A549 treated with AZD2906 at 1 μM for 4 hours (cell line): ENCODE data around the gene EEF1AKMT4. TPM values are rescaled to one million over a fixed set of nuclear protein-coding genes. Genes with fewer than 3 reads are reported as not detected.

Experiments used
- total RNA-seq: library from RNA; stranded (reverse); fragments of 200-300 nt; extraction: Qiagen RNA extraction; gene quantifications from 5 replicates; pipeline ENCODE4 v1.2.3, GENCODE V29; 2022

EEF1AKMT4 gene
- total RNA-seq, result 8.3 to 12.9 TPM (median 11.7 TPM) in 5 replicates

DNA sequence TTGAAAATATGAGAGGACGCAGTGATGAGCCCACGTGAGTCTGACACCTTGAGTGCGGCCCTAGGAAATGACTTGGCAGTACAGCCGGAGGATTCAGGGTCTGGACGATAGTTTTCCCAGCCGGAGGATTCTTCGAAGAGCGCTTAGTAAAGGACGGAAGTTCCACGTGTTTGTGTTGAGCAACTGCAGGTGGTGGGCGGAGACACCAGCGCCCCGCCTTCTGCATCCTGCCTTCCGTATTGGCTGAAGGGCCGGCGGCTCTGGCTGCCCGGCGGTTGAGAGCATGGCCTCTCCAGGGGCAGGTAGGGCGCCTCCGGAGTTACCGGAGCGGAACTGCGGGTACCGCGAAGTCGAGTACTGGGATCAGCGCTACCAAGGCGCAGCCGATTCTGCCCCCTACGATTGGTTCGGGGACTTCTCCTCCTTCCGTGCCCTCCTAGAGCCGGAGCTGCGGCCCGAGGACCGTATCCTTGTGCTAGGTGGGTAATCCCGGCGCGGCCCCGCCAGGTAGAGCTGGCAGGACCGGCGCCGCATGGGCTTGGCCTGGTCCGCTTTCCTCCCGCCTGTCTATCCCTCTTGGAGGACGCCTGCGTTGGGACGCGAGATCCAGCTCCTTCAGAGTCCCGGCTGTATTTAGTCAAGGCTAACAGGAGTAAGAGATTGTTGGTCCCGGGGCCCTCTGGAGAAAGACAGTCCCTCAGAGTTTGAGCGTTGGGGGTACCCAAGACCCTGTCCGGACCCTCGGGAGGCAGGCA, at the start of gene EEF1AKMT4:
Gene EEF1AKMT4, plus strand, starts transcription at position 261 of the 755 bp plus-strand sequence. Its CDS starts 23 bp downstream, at position 284.

DNA sequence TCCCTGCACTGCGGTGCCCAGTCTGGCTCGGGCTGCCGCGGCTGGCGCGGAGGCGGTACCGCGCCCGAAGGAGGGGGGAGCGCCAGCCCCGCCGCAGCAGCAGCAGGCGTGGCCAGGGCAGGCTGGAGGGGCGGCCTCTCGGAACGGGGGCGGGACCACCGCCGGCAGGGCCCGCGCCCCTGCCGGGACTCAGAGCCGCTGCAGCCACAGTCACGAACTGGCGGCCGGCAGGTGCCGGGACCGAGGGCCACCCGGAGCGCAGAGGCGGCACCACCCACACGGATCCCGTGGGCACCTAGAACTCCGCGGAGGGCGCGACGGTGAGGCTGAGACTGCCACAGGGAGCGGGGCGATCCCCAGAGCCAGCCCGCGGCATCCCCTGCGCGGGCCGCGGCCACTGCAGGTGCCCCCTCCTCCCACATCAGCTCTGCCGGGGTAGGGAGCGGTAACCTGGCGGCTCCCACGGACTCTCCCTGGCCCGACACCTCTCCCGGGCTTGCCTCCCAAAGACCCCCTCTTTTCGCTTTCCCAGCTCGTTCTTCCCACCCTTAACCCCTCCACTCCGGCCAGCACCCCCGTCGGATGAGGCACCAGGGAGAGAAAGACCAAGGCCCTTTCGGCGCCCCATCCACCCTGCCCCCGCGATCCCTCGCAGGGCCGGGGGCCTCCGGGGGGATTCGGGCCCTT, 19.9 kb upstream of the EEF1AKMT4 start, which contains the start of gene VWA5B2:
Gene VWA5B2, plus strand, starts transcription at position 192 of the 687 bp plus-strand sequence. CDS start 944 bp downstream, outside the sequence.

GRCh38 chr3:184248454-184249411, 739 bp upstream of the EEF1AKMT4 start, which contains the start of gene ALG3:
Gene ALG3, minus strand, starts transcription at chr3:184248962. Its CDS starts 22 bp downstream, at chr3:184248940.

DNA sequence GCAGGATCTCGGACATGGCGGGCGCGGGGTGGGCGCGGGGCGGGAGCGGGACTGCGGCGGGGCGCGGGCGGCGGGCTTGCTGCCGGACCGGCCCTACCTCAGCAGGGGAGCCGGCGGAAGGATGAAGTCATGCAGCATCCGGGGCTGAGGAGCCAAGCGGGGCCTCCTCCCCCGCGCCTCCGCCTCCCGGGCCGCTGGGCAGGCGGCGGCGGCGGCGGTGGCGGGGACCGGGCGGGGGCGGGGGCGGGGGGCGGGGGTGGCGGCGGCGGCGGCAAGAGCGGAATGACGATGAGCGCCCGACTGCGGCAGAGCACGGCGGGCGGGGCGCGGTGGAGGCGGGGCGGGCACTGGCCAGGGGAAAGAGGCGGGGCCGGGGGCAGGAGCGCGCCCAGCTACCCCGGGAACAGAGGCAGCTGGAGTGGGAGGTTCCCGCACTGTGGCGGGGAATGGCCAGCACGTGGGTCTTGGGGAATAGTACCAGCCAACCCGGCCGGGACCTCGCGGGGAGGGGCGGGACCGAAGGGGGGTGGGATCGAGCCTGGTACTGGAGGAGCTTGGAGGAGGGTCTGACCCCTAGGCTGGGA, 11.9 kb downstream of the EEF1AKMT4 start, which contains the start of gene CAMK2N2:
Gene CAMK2N2, minus strand, starts transcription at position 284 of the 584 bp plus-strand sequence. Its CDS starts 268 bp downstream, at position 16.

GRCh38 chr3:184275961-184276910, 26.8 kb downstream of the EEF1AKMT4 start, which contains the start of gene ECE2:
Gene ECE2, plus strand, starts transcription at chr3:184276022. Its CDS starts 132 bp downstream, at chr3:184276154.

GRCh38 chr3:184298759-184299487, 49.5 kb downstream of the EEF1AKMT4 start, which contains the start of gene PSMD2:
Gene PSMD2, plus strand, starts transcription at chr3:184299241. Its CDS starts 26 bp downstream, at chr3:184299267.

Other genes with a start within 250 kb of the EEF1AKMT4 start
- gene ABCC5, start 231.8 kb upstream of the EEF1AKMT4 start, total RNA-seq, result 13.6 to 17.5 TPM (median 14.5 TPM) in 5 replicates
- gene HTR3D, start 217.9 kb upstream of the EEF1AKMT4 start, total RNA-seq, result not detected in 5 replicates
- gene HTR3C, start 196.6 kb upstream of the EEF1AKMT4 start, total RNA-seq, result not detected in 5 replicates
- not detected in 5 replicates for gene HTR3E, start 152.6 kb upstream of the EEF1AKMT4 start, total RNA-seq
- 26.0 to 28.5 TPM (median 26.6 TPM) in 5 replicates for gene EIF2B5, start 114.3 kb upstream of the EEF1AKMT4 start, total RNA-seq
- 18.1 to 27.6 TPM (median 23.0 TPM) in 5 replicates for gene DVL3, start 94.3 kb upstream of the EEF1AKMT4 start, total RNA-seq
- gene AP2M1, start 74.8 kb upstream of the EEF1AKMT4 start, total RNA-seq, result 297 to 312 TPM (median 301 TPM) in 5 replicates
- gene ABCF3, start 63.5 kb upstream of the EEF1AKMT4 start, total RNA-seq, result 33.1 to 36.6 TPM (median 33.7 TPM) in 5 replicates
- 0.29 to 0.55 TPM (median 0.36 TPM) in 5 replicates for gene VWA5B2, start 20.1 kb upstream of the EEF1AKMT4 start, total RNA-seq
- gene ALG3, start 710 bp upstream of the EEF1AKMT4 start, total RNA-seq, result 56.4 to 80.3 TPM (median 74.4 TPM) in 5 replicates
- gene CAMK2N2, start 11.9 kb downstream of the EEF1AKMT4 start, total RNA-seq, result 0.69 to 1.8 TPM (median 1.4 TPM) in 5 replicates
- gene ECE2, start 26.4 kb downstream of the EEF1AKMT4 start, total RNA-seq, result not detected in 5 replicates
- gene PSMD2, start 49.6 kb downstream of the EEF1AKMT4 start, total RNA-seq, result 266 to 403 TPM (median 288 TPM) in 5 replicates
- gene EIF4G1, start 64.9 kb downstream of the EEF1AKMT4 start, total RNA-seq, result 243 to 270 TPM (median 254 TPM) in 5 replicates
- 9.6 to 12.5 TPM (median 11.3 TPM) in 5 replicates for gene FAM131A, start 87.9 kb downstream of the EEF1AKMT4 start, total RNA-seq
- 3.8 to 5.6 TPM (median 5.0 TPM) in 5 replicates for gene CLCN2, start 111.9 kb downstream of the EEF1AKMT4 start, total RNA-seq
- 67.4 to 73.9 TPM (median 72.6 TPM) in 5 replicates for gene POLR2H, start 112.0 kb downstream of the EEF1AKMT4 start, total RNA-seq
- gene THPO, start 128.5 kb downstream of the EEF1AKMT4 start, total RNA-seq, result 0.05 to 0.16 TPM in 2 of 5 replicates, not detected in the others
- gene CHRD, start 130.4 kb downstream of the EEF1AKMT4 start, total RNA-seq, result 0.11 to 0.36 TPM (median 0.23 TPM) in 5 replicates